HG03175 (cell line): Measurements from ENCODE around the gene GTF2H2.
"Not testable (repeated sequence)": the region's sequence is repeated elsewhere in the genome, so short reads cannot be mapped to it uniquely, and the experiment has no call there.

ENCODE experiments used
- ATAC-seq: cut with Tn5 transposase; IDR thresholded peaks from one replicate; pipeline ENCODE4 v1.9.1; 2021; ENCODE audit warnings: mild to moderate bottlenecking, moderate library complexity; ENCODE audit not compliant: unreplicated experiment

GTF2H2 gene

GRCh38 chr5:71067262-71067928 lies at the start of gene GTF2H2:
Gene GTF2H2 (minus strand): TSS chr5:71067676. CDS start chr5:71062763, 4,913 bp downstream.
- ATAC-seq: peak; percentile 99

DNA sequence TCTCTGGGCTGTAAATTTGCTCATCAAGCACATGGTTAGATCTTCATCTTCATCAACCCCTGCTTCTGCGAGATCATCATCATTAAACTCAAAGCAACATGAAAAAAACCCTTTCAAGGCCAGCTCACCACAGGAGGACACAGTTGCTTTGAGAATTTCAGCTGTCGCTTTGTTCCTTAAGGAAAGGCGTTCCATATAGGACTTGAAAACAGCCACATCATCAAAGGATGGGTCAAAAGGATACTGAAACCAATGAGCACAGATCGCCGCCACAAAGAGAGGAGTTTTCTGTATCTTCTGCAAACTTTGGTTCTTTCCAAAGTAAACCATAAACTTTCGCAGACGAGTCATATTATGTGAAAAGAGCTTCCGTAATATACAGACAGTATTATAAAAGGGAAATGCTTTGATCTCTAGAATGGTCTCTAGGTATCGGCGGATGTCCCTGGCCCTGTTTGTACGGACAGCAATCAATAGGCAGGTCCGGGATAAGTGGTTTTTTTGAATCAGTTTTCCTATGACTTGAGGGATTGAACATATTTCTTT lies 42.3 kb upstream of the GTF2H2 start:
- ATAC-seq: not testable (repeated sequence)

DNA sequence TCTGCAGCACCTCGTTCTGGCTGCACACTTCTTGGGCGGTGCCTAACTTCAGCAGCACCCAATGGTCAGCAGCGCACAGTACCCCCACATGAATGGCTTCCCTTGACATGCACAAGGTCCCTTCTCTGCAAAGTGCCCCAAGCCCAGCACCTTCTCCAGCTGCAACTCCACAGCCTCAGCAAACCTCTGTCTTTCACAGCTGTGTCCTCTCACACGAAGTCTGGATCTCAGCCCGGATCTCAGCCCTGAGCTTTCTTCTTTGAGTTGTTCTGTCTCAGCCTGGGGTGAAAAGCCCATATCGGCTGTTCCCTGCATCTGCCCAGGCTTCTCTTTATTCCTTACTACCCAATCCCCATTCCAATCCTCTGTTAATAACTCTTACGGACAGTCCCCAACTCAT lies 32.5 kb upstream of the GTF2H2 start:
- ATAC-seq: not testable (repeated sequence)

GRCh38 chr5:71097930-71098203 lies 30.4 kb upstream of the GTF2H2 start:
- not testable (repeated sequence) for ATAC-seq

GRCh38 chr5:71097173-71097929 lies 29.9 kb upstream of the GTF2H2 start:
- not testable (repeated sequence) for ATAC-seq

GRCh38 chr5:71089773-71090172 lies 22.3 kb upstream of the GTF2H2 start:
- not testable (repeated sequence) for ATAC-seq

- not testable (repeated sequence) for ATAC-seq
These were observed 21.3 kb upstream of the GTF2H2 start for GRCh38 chr5:71088754-71089153.

DNA sequence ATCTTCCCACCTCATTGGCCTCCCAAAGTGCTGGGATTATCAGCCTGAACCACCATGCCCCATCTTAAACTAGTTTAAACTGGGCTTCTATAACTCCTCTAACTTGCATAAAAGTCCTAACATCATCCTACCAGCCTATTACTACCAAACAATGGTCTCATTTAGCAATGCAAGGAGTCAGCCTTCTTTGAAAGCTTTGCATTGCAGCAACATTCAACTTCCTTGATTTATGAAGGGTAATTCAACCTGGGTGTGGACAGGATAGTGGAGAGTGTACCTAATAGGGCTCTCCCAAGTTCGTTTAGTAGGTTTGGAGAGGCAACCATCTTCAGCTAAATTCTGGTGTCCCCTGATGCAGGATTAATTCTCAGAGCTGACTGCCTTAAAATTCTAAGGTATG lies 18.7 kb upstream of the GTF2H2 start:
- not testable (repeated sequence) for ATAC-seq

GRCh38 chr5:71084280-71085063 lies 17.0 kb upstream of the GTF2H2 start:
- not testable (repeated sequence) for ATAC-seq

- ATAC-seq: not testable (repeated sequence)
These were observed 15.4 kb upstream of the GTF2H2 start for GRCh38 chr5:71082898-71083297.

DNA sequence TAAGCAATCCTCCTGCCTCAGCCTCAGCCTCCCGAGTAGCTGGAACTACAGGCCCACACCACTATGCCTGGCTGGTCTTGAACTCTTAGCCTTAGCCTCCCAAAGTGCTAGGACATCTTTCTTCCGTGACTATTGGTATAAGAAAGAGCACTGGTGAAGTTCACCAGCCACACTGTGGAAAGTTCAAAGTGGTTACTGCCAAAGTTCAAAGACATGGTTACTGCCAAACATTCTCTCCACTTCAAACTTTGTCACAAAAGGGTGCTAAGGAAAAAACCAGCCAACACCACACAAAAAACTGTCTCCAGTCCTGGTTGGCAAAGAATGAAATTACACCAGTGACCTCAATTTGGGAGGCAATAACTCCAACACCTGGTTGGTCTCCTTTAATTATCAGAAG lies 14.9 kb upstream of the GTF2H2 start:
- not testable (repeated sequence) for ATAC-seq

DNA sequence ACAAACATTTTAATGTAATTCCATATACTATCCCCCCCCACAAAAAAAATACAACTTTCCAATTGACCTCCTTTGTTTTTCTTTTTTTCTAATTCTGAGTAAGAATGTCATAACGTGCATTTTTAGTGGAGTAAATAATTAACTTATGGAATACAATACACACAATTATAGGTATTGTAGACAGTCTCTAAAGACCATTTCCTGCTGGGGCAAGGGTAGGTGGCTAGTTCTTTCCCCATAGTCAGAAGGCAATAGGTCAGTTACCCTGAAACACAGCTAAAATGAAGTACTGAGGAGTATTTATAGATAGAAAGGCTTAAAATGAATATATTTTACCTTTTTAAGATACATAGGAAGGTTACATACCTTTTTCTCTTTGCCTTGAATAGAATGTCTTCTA lies 6.2 kb downstream of the GTF2H2 start:
- not testable (repeated sequence) for ATAC-seq

- not testable (repeated sequence) for ATAC-seq
These were observed 8.1 kb downstream of the GTF2H2 start for GRCh38 chr5:71059426-71059825.

- ATAC-seq: not testable (repeated sequence)
These were observed 22.7 kb downstream of the GTF2H2 start for GRCh38 chr5:71044808-71045207.

DNA sequence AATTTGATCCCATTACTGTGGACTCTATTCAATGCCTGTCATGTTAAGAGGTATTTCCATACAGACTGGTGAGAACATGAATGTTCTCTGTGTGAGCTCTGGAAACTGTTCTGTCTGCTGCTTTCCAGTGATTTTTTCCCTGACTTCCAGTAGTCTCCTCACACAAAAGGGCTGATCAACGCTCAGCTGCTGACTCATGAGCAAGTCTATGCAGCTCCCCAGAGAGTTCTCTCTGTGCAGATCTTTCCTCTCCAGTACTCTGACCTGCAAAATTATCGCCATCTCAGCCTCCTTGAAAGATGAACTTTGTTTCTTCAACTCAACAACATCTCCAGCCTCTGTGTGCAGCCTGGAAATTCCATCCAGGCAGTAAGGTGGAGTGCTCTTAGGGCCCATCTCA lies 23.3 kb downstream of the GTF2H2 start:
- ATAC-seq: not testable (repeated sequence)

DNA sequence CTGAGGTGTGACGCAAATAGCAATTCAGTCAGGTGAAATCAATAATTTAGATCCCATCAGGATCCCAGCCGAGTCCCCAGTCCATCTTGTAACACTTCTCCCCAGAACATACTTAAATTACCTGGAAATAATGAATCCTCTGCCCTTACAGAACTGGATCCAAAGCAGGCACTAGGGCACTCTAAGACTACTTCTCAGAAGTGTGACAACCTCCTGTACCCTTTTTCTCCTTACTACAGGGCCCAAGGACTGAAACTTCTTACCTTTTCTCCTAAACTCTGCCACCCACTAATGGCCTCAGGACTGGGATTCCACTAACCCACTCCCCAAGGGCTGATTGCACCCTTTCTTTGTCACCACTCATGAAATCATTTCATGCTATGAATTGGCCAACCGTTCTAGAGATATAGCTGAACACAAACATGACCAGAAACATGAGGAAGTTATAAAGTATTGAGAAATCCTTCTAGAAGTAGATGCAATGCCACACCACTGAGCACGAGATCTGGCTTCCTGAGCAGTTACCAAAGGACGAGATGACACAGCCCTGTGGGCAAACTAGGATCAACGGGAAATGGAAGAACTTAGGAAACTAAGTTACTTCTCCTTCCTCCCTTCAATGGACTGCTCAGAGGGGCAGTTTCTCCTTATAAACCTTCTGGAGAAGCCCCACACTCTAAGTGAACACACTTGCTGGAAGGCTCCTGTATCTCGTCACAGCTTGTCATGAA lies 36.3 kb downstream of the GTF2H2 start:
- ATAC-seq: not testable (repeated sequence)

GRCh38 chr5:71025289-71025953 lies 42.1 kb downstream of the GTF2H2 start, which contains the start of gene NAIP:
Gene NAIP (minus strand): TSS chr5:71025339. CDS start chr5:71012915, 12,424 bp downstream.
- ATAC-seq: peak; percentile 50

GRCh38 chr5:71020643-71021042 lies 46.8 kb downstream of the GTF2H2 start:
- not testable (repeated sequence) for ATAC-seq

DNA sequence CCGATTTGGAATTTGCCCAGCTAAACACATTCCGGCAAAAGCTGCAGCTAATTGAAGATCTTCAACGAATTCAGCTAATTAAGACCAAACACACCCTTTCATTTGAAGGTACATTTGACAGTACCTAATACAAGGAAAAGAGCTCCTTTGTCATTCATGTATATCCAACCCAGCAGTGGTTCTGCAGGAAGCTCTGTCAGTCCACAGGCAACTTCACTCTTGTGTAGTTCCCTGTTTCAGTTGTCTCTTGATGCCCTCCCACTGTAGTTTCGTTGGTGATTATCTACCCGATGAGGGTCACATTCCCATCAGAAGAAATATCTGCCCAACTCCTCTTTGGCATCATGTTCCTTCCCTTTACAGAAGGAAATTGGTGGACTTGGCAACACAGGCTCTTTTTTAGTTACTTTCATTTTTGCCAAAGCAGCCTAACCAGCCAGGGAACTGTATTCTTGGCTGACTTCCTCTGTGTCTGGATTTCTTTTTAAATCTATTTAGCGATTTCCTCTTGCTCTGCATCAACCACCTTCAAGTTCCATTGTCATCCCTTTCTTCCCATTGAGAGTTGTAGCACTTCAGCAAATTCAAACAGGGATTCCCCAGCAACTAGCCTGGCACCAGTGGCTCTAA lies 49.0 kb downstream of the GTF2H2 start:
- ATAC-seq: not testable (repeated sequence)
